ENCODE measurements around the gene XKR8. TPM values are rescaled to one million over a fixed set of nuclear protein-coding genes. Genes with fewer than 3 reads are reported as not detected.

Gene XKR8
- total and polyA plus RNA-seq, 2 of the 13 experiments (the other 11 are each of a cell fraction or from before 2014, with no cell fraction given) = 5.4 to 6.3 TPM

GRCh38 chr1:27931184-27931583 lies 28.6 kb upstream of the XKR8 start (continued):
- TF ChIP-seq ATF4 (CRISPR knock-in tag; IDR thresholded peaks at IDR 0.05) = no peak
- no peak for TF ChIP-seq NR2F1 (CRISPR knock-in tag; IDR thresholded peaks at IDR 0.05)

- Histone ChIP-seq H3K4me1 (ENCODE audit: insufficient read depth, low read length) (peaks cover 34% of the 10 kb centered on the region), H3K36me3 (replicated peaks in 1 of 2; ENCODE audit: control insufficient read depth in 1 of 2, insufficient read depth in 2 of 2, low read length in 2 of 2) (no peaks in the 10 kb centered on the region), H3K27ac (ENCODE audit: extremely low read length, insufficient read depth, low read length) (no peak overlapping the region), H3K9me3 (ENCODE audit: low read length) (no peaks in the 10 kb centered on the region), H3K4me2 (ENCODE audit: low read depth, low read length) (no peak overlapping the region), H4K20me1 (ENCODE audit: insufficient read depth, low read length) (no peaks in the 10 kb centered on the region), H2AFZ (ENCODE audit: low read length) (no peak overlapping the region), H3K9ac (ENCODE audit: insufficient read depth, low read depth, low read length) (no peak overlapping the region), H3K79me2 (ENCODE audit: insufficient read depth, low read length) (no peaks in the 10 kb centered on the region), H3K27me3 (ENCODE audit: control insufficient read depth in 1 of 2, insufficient read depth in 2 of 2, low read length in 2 of 2) (no peaks in the 10 kb centered on the region), H3K4me3 (replicated peaks in 1 of 3; ENCODE audit: insufficient read depth in 1 of 3, low read depth in 2 of 3, low read length in 3 of 3) (no peak overlapping the region)
- BruUV-seq (replicated peaks) = no TSS peak
- no peak for DNase-seq (ENCODE audit: low spot score)
- in situ Hi-C loops (cut with HindIII; ENCODE audit: extremely low pct_ligation_motif_present, low pct_unique_long_range_greater_than_20kb) (loop anchor here (10.0 kb wide), 1 partner anchor 77 kb away; no protein-coding TSS in a partner anchor), intact Hi-C loops (cut with micrococcal nuclease; ENCODE audit: unreplicated experiment) (no loop called here)
- ATAC-seq = no peak
- ChIA-PET CTCF (ENCODE audit: low intra/inter-chr PET ratio, low total read pairs) (no interaction called here), POLR2A (no interaction called here)
- no peak for FAIRE-seq
- WGBS (ENCODE audit: low lambda C conversion rate) = 64% methylated on average over 4 of the region's 4 CpGs
- TF ChIP-seq ZNF761 (CRISPR knock-in tag; conservative IDR thresholded peaks at IDR 0.05) = no peak
- no peak for TF ChIP-seq ZNF20 (CRISPR knock-in tag; IDR thresholded peaks at IDR 0.05)
- TF ChIP-seq HNRNPUL1 (IDR thresholded peaks at IDR 0.05; ENCODE audit: low read depth, low read length) = no peak
- no peak for TF ChIP-seq ZNF10 (CRISPR knock-in tag; IDR thresholded peaks at IDR 0.05; ENCODE audit: borderline replicate concordance, low read depth)
- TF ChIP-seq NFKBIZ (CRISPR knock-in tag; IDR thresholded peaks at IDR 0.05) = no peak
- TF ChIP-seq REL (CRISPR knock-in tag; conservative IDR thresholded peaks at IDR 0.05) = no peak
- no peak for TF ChIP-seq FUBP1 (CRISPR knock-in tag; IDR thresholded peaks at IDR 0.05; ENCODE audit: borderline replicate concordance)
- no peak for TF ChIP-seq ZFAT (CRISPR knock-in tag; conservative IDR thresholded peaks at IDR 0.05)
- no peak for TF ChIP-seq CBX5 (CRISPR knock-in tag; IDR thresholded peaks at IDR 0.05; ENCODE audit: borderline replicate concordance)
- no peak for TF ChIP-seq SOX5 (CRISPR knock-in tag; IDR thresholded peaks at IDR 0.05; ENCODE audit: borderline replicate concordance)
- no peak for TF ChIP-seq SMC3 (IDR thresholded peaks at IDR 0.05; ENCODE audit: low read length)
- TF ChIP-seq SAFB2 (CRISPR knock-in tag; IDR thresholded peaks at IDR 0.05; ENCODE audit: borderline replicate concordance, low read depth) = no peak
- TF ChIP-seq ZNF414 (CRISPR knock-in tag; IDR thresholded peaks at IDR 0.05) = no peak
- no peak for TF ChIP-seq HNF1B (CRISPR knock-in tag; IDR thresholded peaks at IDR 0.05)
- no peak for TF ChIP-seq HIVEP1 (CRISPR knock-in tag; IDR thresholded peaks at IDR 0.05)
- no peak for TF ChIP-seq ZNF772 (CRISPR knock-in tag; IDR thresholded peaks at IDR 0.05)
- TF ChIP-seq KLF12 (CRISPR knock-in tag; IDR thresholded peaks at IDR 0.05; ENCODE audit: borderline replicate concordance) = no peak
These were observed 28.0 kb upstream of the XKR8 start for GRCh38 chr1:27931759-27932158.

All from HepG2 (cell line).